HG02571 (cell line): Measurements from ENCODE around the gene TCF7L1.
"Not testable (repeated sequence)": the region's sequence is repeated elsewhere in the genome, so short reads cannot be mapped to it uniquely, and the experiment has no call there.

Source experiments
- ATAC-seq: cut with Tn5 transposase; IDR thresholded peaks from one replicate; pipeline ENCODE4 v1.9.1; 2021; ENCODE audit warnings: mild to moderate bottlenecking, moderate library complexity; ENCODE audit not compliant: unreplicated experiment

The TCF7L1 gene

DNA sequence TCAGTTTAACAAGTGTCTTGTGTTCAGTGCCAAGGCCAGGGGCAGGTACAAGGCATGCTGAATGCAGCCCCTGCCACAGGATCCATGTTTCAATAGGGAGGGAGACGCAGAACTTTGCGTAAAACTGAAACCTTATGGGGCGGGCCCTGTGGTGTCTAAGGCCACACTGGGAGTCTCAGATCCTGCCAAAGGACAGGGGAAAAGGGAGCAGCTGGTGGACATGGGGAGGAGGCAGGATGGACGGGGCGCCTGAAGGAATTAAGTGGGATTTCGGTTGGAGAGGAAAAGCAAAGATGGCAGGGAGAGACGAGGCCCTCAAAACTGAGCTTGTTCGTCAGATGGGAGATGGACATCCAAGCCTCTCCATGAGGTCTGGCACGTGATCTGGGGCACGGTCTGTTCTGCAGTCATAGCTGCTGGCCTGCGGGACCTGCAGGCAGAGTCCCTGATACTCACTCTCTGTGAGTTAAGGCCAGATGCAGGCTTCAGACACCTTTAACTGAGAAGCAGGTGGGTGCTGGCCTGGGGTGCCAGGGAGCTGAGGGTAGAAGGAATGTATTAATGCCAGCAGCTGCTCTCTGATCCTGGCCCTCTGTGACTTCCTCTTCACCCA is 48.8 kb downstream of the TCF7L1 start:
- ATAC-seq, result no peak

DNA sequence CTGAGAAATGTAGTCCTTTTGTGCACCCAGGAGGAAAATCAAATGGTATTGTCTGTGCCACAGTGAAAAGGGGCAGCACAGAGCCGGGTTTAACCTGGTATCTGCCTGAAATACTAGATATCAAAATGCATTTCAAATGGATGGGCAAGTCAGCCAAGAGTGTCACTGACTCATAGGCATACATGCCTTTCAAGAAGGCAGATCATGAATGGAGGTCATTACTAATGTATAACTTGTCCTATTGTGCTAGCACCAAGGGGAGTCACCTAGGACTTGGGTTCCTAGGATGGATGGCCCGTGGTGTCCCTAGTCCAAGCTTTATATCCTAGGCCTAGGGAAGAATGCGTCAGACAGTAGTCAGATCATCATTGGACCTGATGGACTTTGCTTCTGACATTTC is 49.9 kb downstream of the TCF7L1 start:
- ATAC-seq, result no peak

DNA sequence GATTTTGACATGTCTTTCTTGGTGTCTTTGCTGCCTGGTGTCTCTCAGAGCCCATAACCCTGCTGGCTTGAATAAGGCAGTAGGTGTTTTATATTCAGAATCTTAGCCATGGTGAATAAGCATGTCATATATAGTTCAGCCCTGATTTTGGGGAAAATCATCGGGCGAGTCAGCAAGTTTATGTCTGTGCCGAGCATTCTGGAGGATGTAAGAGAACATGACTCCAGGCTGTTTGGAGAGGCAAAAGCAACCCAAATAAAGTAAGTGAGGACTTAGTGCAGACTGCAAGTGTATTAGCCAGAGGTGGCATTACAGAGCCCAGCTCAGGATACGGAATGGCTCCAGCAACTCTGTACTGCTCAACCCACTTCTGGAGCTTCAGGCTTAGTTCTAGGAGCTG is 50.3 kb downstream of the TCF7L1 start:
- ATAC-seq, result no peak

DNA sequence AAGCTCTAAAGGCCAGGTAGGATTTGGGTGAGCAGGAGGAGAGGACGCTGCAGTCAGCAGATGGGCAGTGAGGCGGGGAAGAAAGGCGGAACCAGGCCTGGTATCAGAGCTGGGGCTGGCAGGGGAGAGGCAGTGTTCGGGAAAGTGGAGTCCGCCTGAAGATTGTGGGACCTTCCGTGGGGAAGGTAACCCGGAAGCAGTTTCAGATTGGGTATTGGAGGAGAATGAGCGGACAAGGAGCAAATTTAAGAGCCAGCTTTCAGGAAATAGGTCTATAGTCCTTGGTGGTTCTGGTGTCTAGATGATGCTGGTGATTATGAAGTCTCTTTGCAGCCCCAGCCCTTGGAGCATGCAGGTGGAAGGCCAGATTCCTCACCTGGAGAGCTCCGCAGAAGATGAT is 51.0 kb downstream of the TCF7L1 start:
- no peak for ATAC-seq

DNA sequence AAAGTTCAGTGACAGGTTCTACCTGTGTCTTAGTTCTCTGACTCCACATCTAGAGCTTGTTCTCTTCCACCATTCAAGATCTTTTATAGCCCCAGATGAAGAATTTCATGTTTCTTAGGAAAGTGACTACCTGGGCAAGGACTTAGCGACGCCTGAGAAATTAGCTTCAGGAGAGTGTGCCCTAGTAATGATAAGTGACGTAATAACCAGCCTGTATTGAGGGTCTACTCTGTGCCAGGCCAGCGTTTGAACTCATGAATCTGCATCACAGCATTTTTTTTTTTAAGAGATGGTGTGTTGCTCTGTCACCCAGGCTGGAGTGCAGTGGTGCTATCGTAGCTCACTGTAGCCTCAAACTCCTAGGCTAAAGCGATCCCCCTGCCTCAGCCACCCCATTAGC is 51.8 kb downstream of the TCF7L1 start:
- no peak for ATAC-seq

DNA sequence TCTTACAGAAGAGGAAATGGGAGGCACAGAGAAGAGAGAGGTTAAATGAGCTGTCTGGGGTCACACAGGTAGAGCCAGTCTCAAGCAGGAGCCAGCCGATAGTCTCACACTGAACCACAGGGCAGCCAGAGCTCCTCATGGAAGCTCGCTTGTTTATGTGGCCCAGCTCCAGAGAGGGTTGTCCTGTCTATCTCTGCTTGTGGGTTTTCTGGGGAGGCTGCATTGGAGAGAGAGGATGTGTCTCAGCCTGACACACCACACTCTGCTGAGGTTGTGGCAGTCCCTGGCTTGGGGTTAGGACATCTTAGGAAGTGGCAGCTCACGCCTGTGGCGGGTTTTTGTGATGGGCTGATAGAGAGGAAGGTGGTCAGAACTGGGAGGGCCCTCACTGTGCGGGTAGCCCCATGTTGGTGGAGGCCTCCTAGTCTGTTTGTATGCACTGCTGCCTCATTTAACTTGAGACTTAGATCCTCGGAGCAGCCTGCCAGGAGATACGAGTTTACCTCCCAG is 52.3 kb downstream of the TCF7L1 start:
- ATAC-seq, result no peak

DNA sequence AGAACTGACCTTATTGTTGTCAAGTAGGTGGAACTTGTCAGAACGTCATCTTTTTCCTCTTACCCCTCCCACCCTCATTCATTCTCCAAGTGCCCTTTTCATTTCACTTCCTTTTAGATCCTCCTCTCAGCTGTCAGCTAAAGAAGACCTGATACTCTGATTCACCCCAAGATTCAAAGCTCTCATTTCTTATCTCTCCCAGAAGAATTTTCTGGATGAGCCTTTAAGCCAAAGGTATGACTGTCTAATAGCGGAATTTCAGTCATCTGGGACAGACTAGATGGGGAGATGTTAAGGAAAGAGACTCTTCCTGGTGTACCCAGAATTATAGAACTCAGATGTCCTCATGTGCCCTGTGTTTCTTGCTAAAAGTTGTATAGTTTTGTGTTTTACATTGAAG is 53.9 kb downstream of the TCF7L1 start:
- ATAC-seq, result no peak

DNA sequence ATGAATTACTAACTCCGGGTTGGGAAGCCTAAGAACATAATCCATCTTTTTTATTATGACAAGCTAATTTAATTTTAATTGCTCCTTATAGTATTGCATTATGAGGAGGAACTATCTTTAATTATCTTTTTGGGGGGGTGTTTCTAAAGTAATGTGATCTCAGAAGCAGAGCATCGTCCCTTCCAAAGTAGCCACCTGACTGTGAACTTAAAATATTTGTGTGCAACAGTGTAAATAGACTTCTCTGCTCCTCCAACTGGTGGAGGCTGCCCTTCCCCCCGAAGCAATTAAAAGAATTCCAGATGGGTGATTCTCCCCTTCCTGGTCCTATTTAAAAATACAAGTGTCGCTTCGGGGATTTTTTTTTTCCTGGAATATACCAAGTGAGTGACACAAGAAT is 55.7 kb downstream of the TCF7L1 start:
- ATAC-seq, result no peak

DNA sequence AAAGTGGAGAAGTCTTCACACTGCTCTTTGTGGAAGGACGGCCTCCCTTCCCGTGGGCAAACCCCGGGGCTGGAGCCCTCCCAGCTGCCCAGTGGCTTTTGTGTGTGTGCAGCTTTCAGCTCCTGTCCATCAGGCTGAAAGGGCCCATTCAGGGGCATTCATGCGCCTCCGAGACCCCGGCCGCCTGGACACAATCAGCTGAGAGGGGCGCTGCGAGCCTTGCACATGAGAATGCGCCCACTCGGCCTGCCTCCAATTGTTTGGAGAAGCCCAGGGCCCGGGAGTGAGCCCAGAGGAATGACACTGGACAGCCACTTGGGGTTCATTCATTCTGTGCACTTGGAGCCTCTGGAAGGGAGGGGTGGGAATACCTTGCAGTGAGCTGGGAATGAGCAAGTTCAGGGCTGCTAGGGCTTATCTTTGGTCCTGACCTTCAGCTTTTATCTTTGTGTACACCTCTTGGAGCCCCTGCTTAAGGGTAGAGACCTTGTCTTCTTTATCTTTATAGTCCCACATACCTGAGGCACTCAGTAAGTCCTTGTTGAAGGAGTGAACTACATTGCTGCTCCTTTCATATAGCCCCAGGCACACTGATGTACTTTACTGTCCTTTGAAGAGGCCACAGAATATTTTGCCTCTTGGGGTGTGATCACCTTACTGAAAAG is 56.5 kb downstream of the TCF7L1 start:
- ATAC-seq, result no peak

DNA sequence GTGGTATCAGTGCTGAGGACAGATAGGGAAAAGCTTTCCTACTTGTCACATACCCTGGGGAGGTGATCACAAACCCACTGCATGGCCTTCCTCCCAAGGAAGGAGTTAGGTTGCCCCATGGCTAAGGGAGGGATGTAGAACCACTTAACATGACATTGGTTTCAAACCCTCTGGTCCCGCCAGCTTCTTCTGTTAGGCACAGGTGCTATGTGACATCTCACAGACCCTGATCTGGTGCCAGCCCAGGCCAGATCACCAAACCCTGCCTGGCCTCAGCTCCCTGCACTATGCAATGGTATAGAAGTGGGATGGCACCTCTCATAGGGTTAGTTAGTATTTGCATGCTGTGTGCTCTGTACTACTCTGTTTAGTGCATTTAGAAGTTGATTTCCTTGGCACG is 58.0 kb downstream of the TCF7L1 start:
- ATAC-seq, result no peak

DNA sequence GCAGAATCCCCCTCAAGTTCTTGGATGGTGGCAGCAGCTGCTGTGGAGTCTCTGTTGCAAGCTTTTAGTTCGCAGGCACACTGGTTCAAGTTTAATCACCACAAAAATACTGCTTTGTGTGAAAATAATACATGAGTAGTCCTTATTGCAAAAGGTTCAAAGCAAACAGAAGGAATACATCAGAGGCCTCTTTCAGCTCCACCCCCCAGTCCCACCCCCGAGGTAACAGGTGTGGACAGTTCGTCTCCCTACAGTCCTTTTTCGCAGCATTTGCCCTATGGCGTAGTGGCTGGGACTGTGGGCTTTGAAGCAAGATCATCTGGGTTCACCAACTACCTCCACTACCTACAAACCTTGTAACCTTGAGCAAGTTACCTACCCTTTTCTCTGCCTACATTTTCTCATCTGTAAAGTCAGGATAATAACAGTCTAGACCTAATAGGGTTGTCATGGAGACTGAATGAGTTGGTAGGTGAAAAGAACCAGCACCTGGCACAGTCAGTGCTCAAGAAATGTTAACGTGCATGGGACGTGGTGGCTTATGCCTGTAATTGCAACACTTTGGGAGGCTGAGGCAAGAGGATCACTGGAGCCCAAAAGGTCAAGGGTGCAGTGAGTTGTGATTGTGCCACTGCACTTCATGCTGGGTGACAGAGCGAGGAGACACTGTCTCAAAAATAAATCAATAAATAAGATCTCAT is 61.7 kb downstream of the TCF7L1 start:
- ATAC-seq, result no peak

DNA sequence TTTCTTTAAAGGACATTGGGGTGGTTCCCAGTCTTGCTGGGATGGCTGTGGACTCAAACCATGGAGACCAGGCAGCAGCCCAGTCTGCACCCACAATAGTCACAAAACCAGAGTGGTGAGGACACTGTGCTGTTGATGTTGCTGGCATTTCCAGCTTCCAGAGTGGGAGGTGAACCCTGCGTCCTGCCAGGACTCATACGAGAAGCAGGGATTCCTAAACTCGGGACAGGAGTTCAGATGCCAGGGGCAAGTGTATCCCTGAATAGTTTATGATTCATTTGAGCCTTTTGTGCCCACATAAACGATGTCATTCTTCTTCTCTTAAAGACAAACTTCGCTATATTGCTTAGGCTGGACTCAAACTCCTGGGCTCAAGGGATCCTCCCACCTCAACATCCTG is 62.8 kb downstream of the TCF7L1 start:
- ATAC-seq, result no peak

DNA sequence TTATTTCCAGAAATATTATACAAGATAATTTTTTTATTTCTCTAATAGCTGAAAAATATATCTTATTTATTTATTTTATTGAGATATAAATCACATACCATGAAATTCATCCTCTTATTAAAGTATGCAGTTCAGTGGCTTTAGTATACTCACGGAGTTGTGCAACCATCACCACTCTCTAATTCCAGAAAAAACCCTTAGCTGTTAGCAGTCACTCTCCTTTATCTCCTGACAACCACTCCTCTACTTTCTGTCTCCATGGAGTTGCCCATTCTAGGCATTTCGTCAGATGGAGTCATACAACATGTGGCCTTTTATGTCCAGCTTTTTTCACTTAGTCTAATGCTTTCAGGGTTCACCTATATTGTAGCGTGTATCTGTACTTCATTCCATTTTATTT is 66.5 kb downstream of the TCF7L1 start:
- ATAC-seq, result no peak

DNA sequence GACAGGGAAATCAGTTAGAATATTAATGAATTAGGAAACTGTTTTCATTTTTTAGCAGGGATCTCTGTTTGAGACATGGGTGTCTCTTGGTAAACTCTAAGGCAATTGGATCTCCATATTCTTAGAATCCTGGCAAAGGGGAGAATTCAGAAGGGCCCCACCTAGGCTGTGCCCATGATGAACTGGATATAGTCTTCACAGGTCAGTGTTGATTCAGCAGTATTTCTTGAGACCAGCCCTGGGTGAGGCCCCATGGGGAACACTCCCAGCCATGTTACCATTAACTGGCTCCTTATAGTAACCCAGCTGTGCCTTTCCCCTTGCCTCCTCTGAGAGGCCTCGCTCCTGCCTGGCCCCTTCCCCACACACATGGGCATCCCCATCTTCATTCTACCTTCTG is 76.7 kb downstream of the TCF7L1 start:
- ATAC-seq, result no peak

DNA sequence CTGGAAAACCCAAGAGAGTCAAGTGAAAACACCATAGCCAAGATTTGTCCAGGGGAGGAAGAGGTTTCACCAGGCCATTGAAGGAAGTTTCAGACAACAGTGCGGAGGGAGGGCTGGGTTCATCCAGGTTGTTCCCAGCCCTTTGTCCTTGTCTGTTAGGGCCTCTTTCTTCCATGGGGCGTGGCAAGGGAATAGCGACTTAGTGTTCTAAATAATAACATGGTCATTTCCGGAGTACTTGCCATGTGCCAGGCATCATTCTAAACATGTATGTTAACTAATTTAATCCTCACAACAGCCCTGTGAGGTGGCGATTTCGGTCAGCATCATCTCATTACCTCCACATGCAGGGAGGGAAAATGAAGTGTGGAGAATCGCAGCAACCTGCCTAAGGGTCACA is 77.3 kb downstream of the TCF7L1 start:
- ATAC-seq, result no peak

DNA sequence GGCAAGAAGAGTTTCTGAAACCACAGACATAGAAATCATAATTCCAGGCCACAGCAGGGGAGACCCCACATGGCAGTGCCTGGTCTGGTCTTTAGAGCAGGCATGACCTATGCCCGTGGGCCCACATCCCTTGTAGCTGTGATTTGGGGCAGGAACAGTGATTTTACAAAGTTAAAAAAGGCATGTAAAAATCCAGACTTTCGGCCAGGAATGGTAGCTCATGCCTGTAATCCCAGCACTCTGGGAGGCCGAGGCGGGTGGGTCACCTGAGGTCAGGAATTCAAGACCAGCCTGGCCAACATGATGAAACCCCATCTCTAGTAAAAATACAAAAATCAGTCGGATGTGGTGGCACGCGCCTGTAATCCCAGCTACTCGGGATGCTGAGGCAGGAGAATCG is 78.4 kb downstream of the TCF7L1 start:
- not testable (repeated sequence) for ATAC-seq

DNA sequence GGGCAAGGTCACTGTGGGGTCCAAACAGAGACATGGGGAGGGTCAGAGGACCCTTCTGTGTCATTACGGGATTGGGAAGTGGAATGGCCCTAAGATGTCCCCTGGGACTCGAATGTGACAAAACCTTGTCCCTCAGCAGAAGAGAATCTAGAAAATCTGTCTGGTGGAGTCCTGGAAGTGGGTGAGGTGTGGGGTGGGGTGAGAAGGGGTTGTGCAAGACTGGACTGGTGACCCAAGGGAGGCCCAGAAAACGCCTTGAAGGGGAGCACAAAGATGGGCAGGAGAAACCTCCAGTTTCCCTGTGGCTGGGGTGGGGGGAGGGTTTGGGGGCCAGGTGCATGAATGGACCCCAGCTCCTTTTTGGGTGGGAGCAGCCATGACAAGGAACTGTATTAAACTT is 79.6 kb downstream of the TCF7L1 start:
- no peak for ATAC-seq

DNA sequence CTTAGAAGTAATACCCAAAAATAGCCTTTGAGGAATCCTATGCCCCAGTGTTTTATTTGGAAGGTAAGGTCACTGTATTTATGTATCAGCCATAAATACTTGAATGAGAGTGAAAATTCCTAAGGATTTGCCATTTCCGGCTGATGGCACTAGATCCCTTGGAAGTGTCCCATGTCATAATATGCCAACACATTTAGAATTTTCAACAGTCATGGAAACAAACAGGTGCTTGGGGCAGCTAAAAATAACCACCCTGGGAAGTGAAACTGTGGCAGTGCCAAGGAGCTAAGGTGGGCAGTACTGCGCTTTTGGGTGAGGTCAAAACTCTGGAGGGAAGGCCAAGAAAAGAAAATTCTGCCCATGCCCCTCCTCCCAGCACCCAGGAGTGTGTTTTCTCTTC is 80.2 kb downstream of the TCF7L1 start:
- no peak for ATAC-seq

DNA sequence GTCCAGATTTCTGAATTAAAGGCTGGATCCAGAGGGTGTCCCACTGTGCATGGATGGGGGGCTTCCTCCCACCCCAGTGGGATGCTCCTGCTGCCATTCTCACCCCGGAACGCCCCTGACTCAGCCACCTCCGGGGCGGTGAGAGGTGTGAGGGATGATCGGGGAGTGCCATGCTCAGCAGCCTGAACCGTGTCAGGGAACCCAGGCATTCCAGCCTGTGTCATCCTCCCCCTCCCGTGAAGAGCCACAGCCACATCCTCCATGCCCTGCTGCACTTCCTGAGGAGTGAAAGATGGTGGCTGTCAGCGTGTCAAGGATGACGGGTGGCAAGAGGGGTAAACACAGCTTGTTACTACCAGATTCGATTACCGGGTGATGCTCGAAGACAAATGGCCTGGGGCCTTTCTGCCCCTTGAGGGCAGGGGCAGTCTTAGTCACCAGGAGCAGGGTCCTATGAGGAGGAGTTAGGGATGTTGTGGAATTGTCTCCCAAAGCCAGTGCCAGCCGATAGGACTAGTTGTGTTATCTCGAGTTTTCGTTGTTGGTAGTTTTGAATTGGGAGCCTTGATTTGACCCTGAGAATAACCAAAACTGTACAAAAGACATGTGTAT is 80.8 kb downstream of the TCF7L1 start:
- no peak for ATAC-seq

DNA sequence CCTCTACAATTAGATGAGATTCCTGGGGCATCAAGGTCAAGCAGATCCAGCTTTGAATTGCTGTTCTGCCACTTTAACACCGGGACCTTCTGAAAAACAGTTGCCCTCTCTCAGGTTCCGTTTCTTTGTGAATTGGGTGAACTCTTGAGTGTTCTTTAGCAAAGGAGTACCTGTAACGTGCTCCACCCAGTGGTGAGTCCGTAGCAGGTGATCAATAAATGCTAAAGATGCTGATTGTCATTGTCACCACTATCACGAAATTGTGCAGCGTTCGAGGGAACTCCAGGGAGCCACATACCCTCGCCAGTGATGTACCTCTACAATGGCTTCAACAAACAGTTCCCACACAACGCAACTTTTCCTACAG is 81.9 kb downstream of the TCF7L1 start:
- no peak for ATAC-seq

DNA sequence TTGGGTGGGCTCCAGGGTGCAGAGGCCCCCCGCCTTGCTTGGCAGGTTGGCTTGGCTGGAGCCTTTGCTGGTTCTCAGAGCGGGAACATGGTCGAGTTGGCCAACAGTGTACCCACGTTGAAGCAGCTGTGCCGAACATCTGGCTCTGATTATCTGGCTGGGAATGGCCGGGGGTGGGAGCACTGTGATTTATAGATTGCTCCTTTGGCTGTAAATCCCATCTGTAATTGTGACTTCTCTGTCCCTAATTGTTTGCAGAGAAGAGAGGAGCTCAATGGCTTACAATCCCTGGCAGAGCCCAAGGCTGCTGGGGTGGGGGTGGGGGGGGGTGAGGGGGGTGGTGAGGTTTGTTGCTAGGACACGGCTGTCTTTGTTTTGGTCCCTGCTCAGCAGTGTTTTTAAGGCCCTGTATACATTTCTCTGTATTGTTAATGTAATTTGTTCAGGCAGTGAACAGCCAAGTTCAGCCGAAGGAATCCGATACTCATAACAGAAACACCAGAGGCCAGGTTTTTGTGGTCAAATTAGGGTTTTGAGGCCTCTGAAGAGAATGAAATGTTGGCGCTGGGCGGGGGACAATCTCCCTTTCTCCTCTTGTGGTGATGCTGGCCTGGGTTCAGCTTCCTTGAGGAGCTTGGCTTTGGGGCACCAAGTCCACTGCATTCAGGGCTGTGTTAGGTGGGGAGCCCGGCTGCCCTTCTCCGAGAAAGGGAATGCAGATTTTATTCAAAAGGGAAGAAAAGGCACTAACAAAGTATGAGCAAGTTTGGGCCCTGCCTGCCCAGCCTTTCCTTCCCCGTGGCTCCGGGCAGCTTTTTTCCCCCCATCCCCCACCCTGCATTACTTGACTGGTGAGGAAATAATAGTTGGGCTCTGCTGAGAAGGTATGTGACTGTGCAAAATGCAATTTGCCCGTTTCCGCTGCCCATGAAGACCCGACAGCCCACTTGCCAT is 82.5 kb downstream of the TCF7L1 start:
- no peak for ATAC-seq
